H9 (cell line): ENCODE results near the gene GBP7. TPM values are rescaled to one million over a fixed set of nuclear protein-coding genes. Genes with fewer than 3 reads are reported as not detected.

ENCODE experiments used
- DNase-seq: peaks from one replicate; pipeline ENCODE4 v3.0.0-alpha.2; 2017
- H2AFZ ChIP-seq: one replicate; pipeline ENCODE4 v1.6.1; 2013; ENCODE audit warnings: mild to moderate bottlenecking, low read length, control low read depth, moderate library complexity
- H2AK5ac ChIP-seq: 2 replicates; pipeline ENCODE4 v1.6.1; 2013; ENCODE audit warnings: low read length, control low read depth, mixed read lengths; ENCODE audit not compliant: insufficient read length
- H2BK120ac ChIP-seq: one replicate; pipeline ENCODE4 v1.6.1; 2013; ENCODE audit warnings: low read depth, mild to moderate bottlenecking, low read length, control low read depth, inconsistent platforms; ENCODE audit not compliant: poor library complexity, severe bottlenecking
- H2BK12ac ChIP-seq: 2 replicates; pipeline ENCODE4 v1.6.1; 2013; ENCODE audit warnings: low read length, control low read depth, mixed read lengths, low read depth; ENCODE audit not compliant: insufficient read length
- H2BK15ac ChIP-seq: 2 replicates; pipeline ENCODE4 v1.6.1; 2013; ENCODE audit warnings: low read depth, low read length, control low read depth
- H2BK20ac ChIP-seq: one replicate; pipeline ENCODE4 v1.6.1; 2013; ENCODE audit warnings: low read depth, mild to moderate bottlenecking, low read length, control low read depth, inconsistent platforms; ENCODE audit not compliant: poor library complexity, severe bottlenecking
- H2BK5ac ChIP-seq: 2 replicates; pipeline ENCODE4 v1.6.1; 2013; ENCODE audit warnings: low read length, control low read depth, mixed read lengths; ENCODE audit not compliant: insufficient read length
- H3K14ac ChIP-seq: 2 replicates; pipeline ENCODE4 v1.6.1; 2013; ENCODE audit warnings: low read length, control low read depth; ENCODE audit not compliant: insufficient read depth
- H3K18ac ChIP-seq: 2 replicates; pipeline ENCODE4 v1.6.1; 2013; ENCODE audit warnings: low read depth, mild to moderate bottlenecking, mixed read lengths, low read length, control low read depth; ENCODE audit not compliant: insufficient read length
- H3K23ac ChIP-seq: 2 replicates; pipeline ENCODE4 v1.6.1; 2013; ENCODE audit warnings: low read length, control low read depth, mixed read lengths, low read depth; ENCODE audit not compliant: insufficient read length
- H3K23me2 ChIP-seq: 2 replicates; pipeline ENCODE4 v1.6.1; 2013; ENCODE audit warnings: low read depth, mild to moderate bottlenecking, mixed read lengths, low read length, control low read depth; ENCODE audit not compliant: insufficient read length, poor library complexity, severe bottlenecking
- H3K27ac ChIP-seq: 2 replicates; pipeline ENCODE4 v1.5.1; 2013; ENCODE audit warnings: low read length, control low read depth, mixed read lengths, low read depth; ENCODE audit not compliant: insufficient read length
- H3K27me3 ChIP-seq: 2 replicates; pipeline ENCODE4 v1.6.1; 2013; ENCODE audit warnings: low read length, control low read depth, inconsistent platforms; ENCODE audit not compliant: insufficient read depth
- H3K4ac ChIP-seq: 2 replicates; pipeline ENCODE4 v1.6.1; 2013; ENCODE audit warnings: low read depth, mild to moderate bottlenecking, control low read depth, inconsistent platforms, low read length, moderate library complexity
- H3K4me1 ChIP-seq: 2 replicates; pipeline ENCODE4 v1.6.1; 2013; ENCODE audit warnings: low read length, control low read depth, inconsistent platforms; ENCODE audit not compliant: insufficient read depth
- H3K4me2 ChIP-seq: 2 replicates; pipeline ENCODE4 v1.6.1; 2013; ENCODE audit warnings: low read length, control low read depth, mixed read lengths; ENCODE audit not compliant: insufficient read length, insufficient read depth
- H3K56ac ChIP-seq: 2 replicates; pipeline ENCODE4 v1.6.1; 2013; ENCODE audit warnings: low read depth, mild to moderate bottlenecking, mixed read lengths, low read length, control low read depth; ENCODE audit not compliant: insufficient read length
- H3K79me1 ChIP-seq: 2 replicates; pipeline ENCODE4 v1.6.1; 2013; ENCODE audit warnings: low read depth, mild to moderate bottlenecking, moderate library complexity, low read length, control low read depth, inconsistent platforms; ENCODE audit not compliant: insufficient read depth, poor library complexity, severe bottlenecking
- H3K79me2 ChIP-seq: 2 replicates; pipeline ENCODE4 v1.6.1; 2013; ENCODE audit warnings: low read length, control low read depth, inconsistent platforms; ENCODE audit not compliant: insufficient read depth
- H3K9ac ChIP-seq: 2 replicates; pipeline ENCODE4 v1.6.1; 2013; ENCODE audit warnings: low read length, control low read depth, mixed read lengths; ENCODE audit not compliant: insufficient read length; ENCODE audit errors: extremely low read depth
- H3K9me3 ChIP-seq: one replicate; pipeline ENCODE4 v1.6.1; 2013; ENCODE audit warnings: low read depth, low read length, inconsistent platforms; ENCODE audit not compliant: control insufficient read depth
- H3T11ph ChIP-seq: one replicate; pipeline ENCODE4 v1.6.1; 2013; ENCODE audit warnings: mild to moderate bottlenecking, low read length, control low read depth, inconsistent platforms
- H4K20me1 ChIP-seq: one replicate; pipeline ENCODE4 v1.6.1; 2013; ENCODE audit not compliant: control insufficient read depth, insufficient read length, insufficient read depth
- H4K5ac ChIP-seq: 2 replicates; pipeline ENCODE4 v1.6.1; 2013; ENCODE audit warnings: low read depth, mild to moderate bottlenecking, mixed read lengths, low read length, control low read depth; ENCODE audit not compliant: insufficient read length
- H4K8ac ChIP-seq: replicated peaks from 2 replicates; pipeline ENCODE4 v1.6.1; 2013; ENCODE audit warnings: low read length, control low read depth, mixed read lengths, low read depth; ENCODE audit not compliant: insufficient read length
- H4K91ac ChIP-seq: 2 replicates; pipeline ENCODE4 v1.6.1; 2013; ENCODE audit warnings: low read depth, mild to moderate bottlenecking, moderate library complexity, mixed read lengths, low read length, control low read depth; ENCODE audit not compliant: insufficient read length
- H3K27ac Mint-ChIP-seq, 3 experiments: 2 replicates in 2 of 3; 3 replicates in 1 of 3; pipeline ENCODE4 v1.8.0; 2020 to 2021; ENCODE audit warnings: mixed read lengths in 3 of 3, mild to moderate bottlenecking in 1 of 3, moderate library complexity in 1 of 3
- H3K27me3 Mint-ChIP-seq: 2 replicates; pipeline ENCODE4 v1.8.0; 2021; ENCODE audit warnings: low read depth, mild to moderate bottlenecking, moderate library complexity, mixed read lengths
- H3K36me3 Mint-ChIP-seq, 3 experiments: 2 replicates in 2 of 3; 3 replicates in 1 of 3; pipeline ENCODE4 v1.8.0; 2020 to 2021; ENCODE audit warnings: low read depth in 3 of 3, mixed read lengths in 3 of 3; ENCODE audit not compliant: insufficient read depth in 1 of 3
- H3K4me1 Mint-ChIP-seq, 2 experiments: 2 replicates each; pipeline ENCODE4 v1.8.0; 2020; ENCODE audit warnings: mixed read lengths in 2 of 2
- H3K4me3 Mint-ChIP-seq, 2 experiments: 2 replicates in 1 of 2; 3 replicates in 1 of 2; pipeline ENCODE4 v1.8.0; 2020 to 2021; ENCODE audit warnings: mild to moderate bottlenecking in 2 of 2, mixed read lengths in 2 of 2, moderate library complexity in 1 of 2
- H3K9me3 Mint-ChIP-seq, 2 experiments: 2 replicates in 1 of 2; 3 replicates in 1 of 2; pipeline ENCODE4 v1.8.0; 2020; ENCODE audit warnings: mild to moderate bottlenecking in 2 of 2, mixed read lengths in 2 of 2, moderate library complexity in 1 of 2
- WGBS: extraction: QIAGEN DNeasy Blood & Tissue Kit; methylation state at CpG from one replicate; pipeline ENCODE4 v1.1.7; 2013; ENCODE audit warnings: missing lambda C conversion rate, low lambda C conversion rate, mixed read lengths; ENCODE audit not compliant: insufficient read length; ENCODE audit errors: extremely low coverage; 5-methylcytosine and 5-hydroxymethylcytosine counted together
- total RNA-seq: library from RNA; stranded (reverse); gene quantifications from 2 replicates; pipeline ENCODE4 v1.2.1, GENCODE V29; 2021
- TF ChIP-seq, protein P1 (sequence below): fragments of 200-600 bp; sonication (generic); conservative IDR thresholded peaks from 3 replicates; pipeline ENCODE4 v1.8.0; 2021; ENCODE audit warnings: antibody characterized with exemption, mild to moderate bottlenecking

GBP7 gene
- total RNA-seq, 1 experiment from 2014 or later: not detected

DNA sequence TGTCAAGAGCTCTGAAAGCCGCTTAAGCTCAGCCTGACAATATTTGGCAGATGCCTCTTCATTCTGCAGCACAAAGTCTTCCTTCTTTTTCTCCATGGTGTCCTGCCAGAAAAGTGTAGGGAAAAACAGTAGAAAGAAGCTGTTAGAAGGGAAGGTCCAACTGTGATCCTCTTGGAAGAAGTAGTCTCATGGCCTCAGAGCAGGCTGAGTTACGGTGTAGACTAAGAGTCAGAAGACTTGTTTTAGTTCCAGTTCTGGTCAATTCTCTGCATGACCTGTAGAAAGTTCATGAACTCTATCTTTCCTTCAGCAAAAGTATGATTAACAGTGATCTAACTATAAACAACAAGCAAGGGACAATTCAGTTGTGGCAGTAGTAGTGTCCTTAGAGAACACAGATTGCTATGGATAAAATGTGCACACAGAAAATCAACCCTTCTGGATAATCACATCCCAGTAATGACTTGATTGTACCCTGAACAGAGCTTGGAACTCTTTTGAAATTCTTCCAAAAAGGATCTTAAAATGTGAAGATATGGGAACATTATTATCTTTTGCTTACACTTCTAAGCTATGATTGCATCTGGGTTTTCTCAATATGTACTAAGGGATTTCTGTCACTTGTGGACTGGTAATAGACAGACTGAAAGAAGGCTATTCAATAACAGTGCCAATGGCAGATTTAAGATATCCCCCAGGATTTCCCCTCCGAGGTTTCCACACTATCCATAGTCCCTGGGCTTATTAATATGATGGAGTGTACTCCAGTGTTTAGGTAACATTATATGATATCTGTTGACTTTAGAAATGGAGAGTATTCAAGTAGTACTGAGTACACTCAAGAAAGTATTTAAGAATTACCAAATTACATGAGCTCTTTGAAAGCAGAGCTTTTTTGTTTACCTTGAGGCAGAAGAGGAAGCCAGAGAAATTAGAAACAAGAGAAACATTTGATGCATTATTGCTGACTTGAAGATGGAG lies 27.8 kb downstream of the GBP7 start:
- H3K23ac ChIP-seq: no peak overlapping the region
- H3T11ph ChIP-seq: no peak overlapping the region

More for the DNA sequence above, 27.8 kb downstream of the GBP7 start:
- no peak overlapping the region for H3K56ac ChIP-seq
- no peaks in the 10 kb centered on the region for H3K9me3 Mint-ChIP-seq
- H2BK120ac ChIP-seq: no peak overlapping the region
- H3K79me1 ChIP-seq: no peaks in the 10 kb centered on the region
- no peaks in the 10 kb centered on the region for H3K36me3 Mint-ChIP-seq
- H4K8ac ChIP-seq: no peak overlapping the region
- no peak overlapping the region for H3K4me3 Mint-ChIP-seq
- H3K79me2 ChIP-seq: no peaks in the 10 kb centered on the region
- no peak overlapping the region for H3K14ac ChIP-seq
- TF ChIP-seq, protein P1, sequence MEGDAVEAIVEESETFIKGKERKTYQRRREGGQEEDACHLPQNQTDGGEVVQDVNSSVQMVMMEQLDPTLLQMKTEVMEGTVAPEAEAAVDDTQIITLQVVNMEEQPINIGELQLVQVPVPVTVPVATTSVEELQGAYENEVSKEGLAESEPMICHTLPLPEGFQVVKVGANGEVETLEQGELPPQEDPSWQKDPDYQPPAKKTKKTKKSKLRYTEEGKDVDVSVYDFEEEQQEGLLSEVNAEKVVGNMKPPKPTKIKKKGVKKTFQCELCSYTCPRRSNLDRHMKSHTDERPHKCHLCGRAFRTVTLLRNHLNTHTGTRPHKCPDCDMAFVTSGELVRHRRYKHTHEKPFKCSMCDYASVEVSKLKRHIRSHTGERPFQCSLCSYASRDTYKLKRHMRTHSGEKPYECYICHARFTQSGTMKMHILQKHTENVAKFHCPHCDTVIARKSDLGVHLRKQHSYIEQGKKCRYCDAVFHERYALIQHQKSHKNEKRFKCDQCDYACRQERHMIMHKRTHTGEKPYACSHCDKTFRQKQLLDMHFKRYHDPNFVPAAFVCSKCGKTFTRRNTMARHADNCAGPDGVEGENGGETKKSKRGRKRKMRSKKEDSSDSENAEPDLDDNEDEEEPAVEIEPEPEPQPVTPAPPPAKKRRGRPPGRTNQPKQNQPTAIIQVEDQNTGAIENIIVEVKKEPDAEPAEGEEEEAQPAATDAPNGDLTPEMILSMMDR: no peak
- H2BK12ac ChIP-seq: no peak overlapping the region
- H2BK20ac ChIP-seq: no peak overlapping the region
- H4K20me1 ChIP-seq: no peaks in the 10 kb centered on the region
- no peaks in the 10 kb centered on the region for H3K9me3 ChIP-seq
- H3K27ac Mint-ChIP-seq: no peak overlapping the region
- H2BK15ac ChIP-seq: no peak overlapping the region
- no peak overlapping the region for H3K4me2 ChIP-seq
- DNase-seq: no peak
- H3K23me2 ChIP-seq: no peaks in the 10 kb centered on the region
- H3K27ac ChIP-seq: no peak overlapping the region
- WGBS: no CpG with 5 or more reads among the region's 3 CpGs
- H3K27me3 ChIP-seq: no peaks in the 10 kb centered on the region
- H4K91ac ChIP-seq: no peak overlapping the region
- no peak overlapping the region for H2AFZ ChIP-seq
- no peaks in the 10 kb centered on the region for H3K27me3 Mint-ChIP-seq
- H3K4me1 ChIP-seq: no peaks in the 10 kb centered on the region
- no peak overlapping the region for H4K5ac ChIP-seq
- no peak overlapping the region for H3K4ac ChIP-seq
- no peak overlapping the region for H2BK5ac ChIP-seq
- H3K9ac ChIP-seq: no peak overlapping the region
- H2AK5ac ChIP-seq: no peak overlapping the region
- no peak overlapping the region for H3K18ac ChIP-seq
- peaks cover 0 to 3% of the 10 kb centered on the region in 2 experiments; a peak in 1 of 4 replicates for H3K4me1 Mint-ChIP-seq
